Measurements from ENCODE around the gene CORO1C.

- TF ChIP-seq POLR2A (IDR thresholded peaks at IDR 0.05) = no peak
- TF ChIP-seq CTCF (IDR thresholded peaks at IDR 0.05) = no peak
- no peak for TF ChIP-seq POLR2AphosphoS5 (IDR thresholded peaks at IDR 0.05; ENCODE audit: insufficient read depth in 1 of 2, low read depth in 1 of 2)
Measured at GRCh38 chr12:108727868-108728735, 3.2 kb downstream of the CORO1C start.
